KMS-11 (cell line): ENCODE data around the gene CCBE1.
A peak's percentile ranks its signal among the peaks of the same experiment; 100 is the strongest.

ENCODE experiments used
- H2AFZ ChIP-seq: fragments of 200-600 bp; sonication (generic); 2 replicates; pipeline ENCODE4 v1.6.1; 2016; ENCODE audit warnings: antibody characterized with exemption, mixed run types, low read depth
- H3K27ac ChIP-seq: fragments of 200-600 bp; sonication (generic); 2 replicates; pipeline ENCODE4 v1.6.1; 2016; ENCODE audit warnings: mild to moderate bottlenecking, mixed run types
- H3K27me3 ChIP-seq: fragments of 200-600 bp; sonication (generic); 2 replicates; pipeline ENCODE4 v1.6.1; 2017; ENCODE audit warnings: mild to moderate bottlenecking, low read depth, mixed run types, moderate library complexity; ENCODE audit not compliant: insufficient read depth
- H3K36me3 ChIP-seq: fragments of 200-600 bp; sonication (generic); 2 replicates; pipeline ENCODE4 v1.6.1; 2017; ENCODE audit warnings: mild to moderate bottlenecking, mixed run types; ENCODE audit not compliant: insufficient read depth
- H3K4me1 ChIP-seq: fragments of 200-600 bp; sonication (generic); 2 replicates; pipeline ENCODE4 v1.6.1; 2016; ENCODE audit warnings: mild to moderate bottlenecking, low read depth, mixed run types; ENCODE audit not compliant: poor library complexity, severe bottlenecking
- H3K4me2 ChIP-seq: fragments of 200-600 bp; sonication (generic); 2 replicates; pipeline ENCODE4 v1.7.0; 2016; ENCODE audit warnings: mild to moderate bottlenecking, mixed run types
- H3K4me3 ChIP-seq: fragments of 200-600 bp; sonication (generic); IDR thresholded peaks from 2 replicates; pipeline ENCODE4 v1.6.1; 2017; ENCODE audit warnings: low read depth, low read length, mixed read lengths; ENCODE audit not compliant: insufficient read depth
- H3K79me2 ChIP-seq: fragments of 200-600 bp; sonication (generic); 2 replicates; pipeline ENCODE4 v1.6.1; 2016; ENCODE audit warnings: low read depth, mixed run types; ENCODE audit not compliant: insufficient read depth
- H3K9ac ChIP-seq: fragments of 200-600 bp; sonication (generic); 2 replicates; pipeline ENCODE4 v1.6.1; 2016; ENCODE audit warnings: mild to moderate bottlenecking, mixed run types
- H4K20me1 ChIP-seq: fragments of 200-600 bp; sonication (generic); 2 replicates; pipeline ENCODE4 v1.6.1; 2016; ENCODE audit warnings: mild to moderate bottlenecking, mixed run types; ENCODE audit not compliant: insufficient read depth
- CTCF ChIP-seq: fragments of 200-600 bp; sonication (generic); conservative IDR thresholded peaks from 2 replicates; pipeline ENCODE4 v1.6.1; 2017; ENCODE audit warnings: low read depth, mild to moderate bottlenecking, antibody characterized with exemption, low read length, moderate library complexity, mixed read lengths

Gene CCBE1

DNA sequence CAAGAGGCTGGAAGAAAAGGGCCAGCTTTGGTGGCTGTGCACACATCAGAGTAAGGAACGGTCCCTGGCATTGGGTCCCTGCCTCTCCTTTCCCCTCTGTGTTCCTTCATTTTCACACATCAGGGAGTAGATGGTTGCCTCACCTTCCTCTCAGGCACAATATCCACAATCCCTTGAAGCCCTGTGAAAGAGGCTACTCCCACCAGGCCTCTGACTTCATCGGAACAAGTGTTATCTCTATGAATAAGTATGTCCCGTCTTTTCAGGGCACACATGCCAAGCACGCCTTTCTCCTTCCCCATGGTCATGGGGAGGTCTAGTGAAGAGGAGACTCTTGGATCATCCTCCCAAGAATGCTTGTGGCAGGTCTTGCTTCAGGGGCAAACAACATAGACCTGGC lies 277.0 kb downstream of the CCBE1 start:
- H3K79me2 ChIP-seq, result no peaks in the 10 kb centered on the region
- H2AFZ ChIP-seq, result no peak overlapping the region
- no peaks in the 10 kb centered on the region for H3K4me1 ChIP-seq
- no peaks in the 10 kb centered on the region for H3K36me3 ChIP-seq
- H3K4me3 ChIP-seq, result no peak overlapping the region
- H3K27ac ChIP-seq, result no peak overlapping the region
- no peaks in the 10 kb centered on the region for H3K27me3 ChIP-seq
- H3K9ac ChIP-seq, result no peak overlapping the region
- no peak for TF ChIP-seq CTCF
- H4K20me1 ChIP-seq, result no peaks in the 10 kb centered on the region
- no peak overlapping the region for H3K4me2 ChIP-seq

GRCh38 chr18:59419386-59419785 lies 277.8 kb downstream of the CCBE1 start:
- no peak overlapping the region for H2AFZ ChIP-seq
- H3K9ac ChIP-seq, result no peak overlapping the region

GRCh38 chr18:59416818-59417217 lies 280.4 kb downstream of the CCBE1 start:
- no peaks in the 10 kb centered on the region for H3K27me3 ChIP-seq
- H3K4me3 ChIP-seq, result no peak overlapping the region
- TF ChIP-seq CTCF, result no peak
- H3K79me2 ChIP-seq, result no peaks in the 10 kb centered on the region
- no peak overlapping the region for H3K9ac ChIP-seq
- H3K4me1 ChIP-seq, result no peaks in the 10 kb centered on the region
- peak overlapping the region; percentile 3; the same call in 1 of the 2 replicates for H2AFZ ChIP-seq
- no peaks in the 10 kb centered on the region for H4K20me1 ChIP-seq
- H3K4me2 ChIP-seq, result no peak overlapping the region
- H3K36me3 ChIP-seq, result no peaks in the 10 kb centered on the region
- no peak overlapping the region for H3K27ac ChIP-seq

More at GRCh38 chr18:59419386-59419785, 277.8 kb downstream of the CCBE1 start:
- H3K4me3 ChIP-seq, result no peak overlapping the region
- no peaks in the 10 kb centered on the region for H4K20me1 ChIP-seq
- H3K4me1 ChIP-seq, result no peaks in the 10 kb centered on the region
- no peaks in the 10 kb centered on the region for H3K27me3 ChIP-seq
- H3K4me2 ChIP-seq, result no peak overlapping the region
- no peaks in the 10 kb centered on the region for H3K79me2 ChIP-seq
- H3K27ac ChIP-seq, result no peak overlapping the region
- no peak for TF ChIP-seq CTCF
- no peaks in the 10 kb centered on the region for H3K36me3 ChIP-seq

DNA sequence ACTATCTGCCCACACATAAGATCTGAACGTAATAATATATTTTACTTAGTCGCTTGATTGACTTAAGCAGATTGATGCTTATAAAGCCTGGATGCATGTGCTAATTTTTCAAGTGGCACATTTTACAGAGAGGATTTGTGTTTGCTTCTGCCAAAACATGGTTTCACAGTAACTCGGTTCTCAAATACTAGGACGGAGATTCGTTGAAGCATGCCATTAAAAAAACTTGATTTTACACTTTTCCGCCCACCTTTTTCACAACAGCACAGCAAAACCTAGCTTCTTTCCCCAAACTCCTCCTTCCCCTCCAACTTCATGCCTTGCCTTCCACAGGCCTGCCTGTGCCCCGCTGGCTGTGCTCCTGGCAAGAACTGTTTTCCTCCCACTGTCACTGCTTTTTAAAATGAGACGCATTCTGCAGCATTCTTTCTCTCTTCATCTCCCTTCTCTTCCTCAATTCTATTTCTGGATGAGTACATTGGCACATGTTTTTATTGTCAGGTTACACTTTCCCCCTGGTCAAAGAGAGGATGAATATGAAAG lies 283.0 kb downstream of the CCBE1 start:
- Histone ChIP-seq H3K9ac (no peak overlapping the region), H3K36me3 (no peaks in the 10 kb centered on the region), H2AFZ (no peak overlapping the region), H3K4me1 (no peaks in the 10 kb centered on the region), H3K27me3 (no peaks in the 10 kb centered on the region), H4K20me1 (no peaks in the 10 kb centered on the region), H3K79me2 (no peaks in the 10 kb centered on the region), H3K27ac (no peak overlapping the region), H3K4me2 (no peak overlapping the region), H3K4me3 (no peak overlapping the region)
- no peak for TF ChIP-seq CTCF
